Body of pancreas (tissue), 4 donors: ENCODE measurements around the gene PIH1D1.

Experiments used
- CTCF ChIP-seq, 7 experiments: fragments of 450-650 bp in 4 of 7; fragments of 200-600 bp in 3 of 7; sonication (generic) in 3 of 7; IDR thresholded peaks; one replicate each; pipeline ENCODE4 v1.5.1; 2016 to 2019; ENCODE audit warnings: antibody characterized with exemption in 7 of 7
- POLR2A ChIP-seq, 3 donors: fragments of 450-650 bp; IDR thresholded peaks; one replicate each; pipeline ENCODE4 v1.6.1; 2016; ENCODE audit warnings: antibody characterized with exemption in 3 of 3, mild to moderate bottlenecking in 2 of 3

GRCh38 chr19:49430172-49430677 lies 21.4 kb downstream of the PIH1D1 start:
- no peak for TF ChIP-seq CTCF (IDR thresholded peaks at IDR 0.05)
- no peak for TF ChIP-seq POLR2A (IDR thresholded peaks at IDR 0.05)
